WTC11 (cell line): ENCODE results near the gene PTPRC. TPM values are rescaled to one million over a fixed set of nuclear protein-coding genes. Genes with fewer than 3 reads are reported as not detected.

ENCODE experiments used
- ATAC-seq: fragments of 200-7000 bp; cut with Tn5 transposase; 2 replicates; pipeline ENCODE4 v1.10.0; 2021; ENCODE audit warnings: mild to moderate bottlenecking, moderate library complexity
- CTCF ChIA-PET: fragments of 300-600 bp; sonication (Branson Sonifier 250); formaldehyde crosslinking; loops from one replicate; lab custom pipeline; 2021; ENCODE audit warnings: antibody characterized with exemption; lab: Charles Lee
- POLR2A ChIA-PET: fragments of 350-600 bp; sonication (Branson Sonifier 250); formaldehyde crosslinking; loops from one replicate; lab custom pipeline; 2021; ENCODE audit warnings: antibody characterized with exemption; lab: Charles Lee
- DNase-seq: peaks from one replicate; pipeline ENCODE4 v3.0.0; 2021; ENCODE audit warnings: low spot score
- H3K27ac Mint-ChIP-seq: 2 replicates; pipeline ENCODE4 v1.8.0; 2021; ENCODE audit warnings: mixed read lengths
- H3K27me3 Mint-ChIP-seq: 2 replicates; pipeline ENCODE4 v1.8.0; 2021; ENCODE audit warnings: low read depth, mild to moderate bottlenecking, moderate library complexity, mixed read lengths
- H3K36me3 Mint-ChIP-seq: 2 replicates; pipeline ENCODE4 v1.8.0; 2021; ENCODE audit warnings: mixed read lengths
- H3K4me1 Mint-ChIP-seq: 2 replicates; pipeline ENCODE4 v1.8.0; 2022; ENCODE audit warnings: mixed read lengths
- H3K4me3 Mint-ChIP-seq: 2 replicates; pipeline ENCODE4 v1.8.0; 2021; ENCODE audit warnings: mild to moderate bottlenecking, moderate library complexity, mixed read lengths
- H3K9me3 Mint-ChIP-seq: 2 replicates; pipeline ENCODE4 v1.8.0; 2021; ENCODE audit warnings: mixed read lengths
- ATF6 ChIP-seq: sonication (generic); formaldehyde crosslinking; IDR thresholded peaks from 2 replicates; pipeline ENCODE4 v1.8.1; 2023; ENCODE audit warnings: mild to moderate bottlenecking, missing genetic modification reagents
- CREB1 ChIP-seq: sonication (generic); formaldehyde crosslinking; IDR thresholded peaks from 2 replicates; pipeline ENCODE4 v1.8.0; 2023; ENCODE audit warnings: mild to moderate bottlenecking, missing genetic modification reagents
- ELF4 ChIP-seq: sonication (generic); formaldehyde crosslinking; IDR thresholded peaks from 2 replicates; pipeline ENCODE4 v1.8.1; 2022; ENCODE audit warnings: low read depth, mild to moderate bottlenecking, moderate library complexity, missing genetic modification reagents
- ESRRA ChIP-seq: sonication (generic); formaldehyde crosslinking; IDR thresholded peaks from 2 replicates; pipeline ENCODE4 v1.8.1; 2022; ENCODE audit warnings: mild to moderate bottlenecking, missing genetic modification reagents, borderline replicate concordance
- ETV6 ChIP-seq: sonication (generic); formaldehyde crosslinking; IDR thresholded peaks from 2 replicates; pipeline ENCODE4 v1.8.1; 2022; ENCODE audit warnings: mild to moderate bottlenecking, missing genetic modification reagents
- FOXK1 ChIP-seq: sonication (generic); formaldehyde crosslinking; IDR thresholded peaks from 2 replicates; pipeline ENCODE4 v1.8.0; 2022; ENCODE audit warnings: mild to moderate bottlenecking, moderate library complexity, missing genetic modification reagents
- HMGA2 ChIP-seq: fragments of 250-450 bp; sonication (Bioruptor Pico); IDR thresholded peaks from 2 replicates; pipeline ENCODE4 v1.4.0; 2021; ENCODE audit warnings: mild to moderate bottlenecking, moderate library complexity
- NR1H2 ChIP-seq: sonication (generic); formaldehyde crosslinking; IDR thresholded peaks from 2 replicates; pipeline ENCODE4 v1.9.0; 2021; ENCODE audit warnings: mild to moderate bottlenecking, moderate library complexity, missing genetic modification reagents
- NR2C2 ChIP-seq: sonication (generic); formaldehyde crosslinking; IDR thresholded peaks from 2 replicates; pipeline ENCODE4 v1.8.0; 2022; ENCODE audit warnings: mild to moderate bottlenecking, missing genetic modification reagents
- PREB ChIP-seq: sonication (generic); formaldehyde crosslinking; IDR thresholded peaks from 2 replicates; pipeline ENCODE4 v1.8.1; 2022; ENCODE audit warnings: mild to moderate bottlenecking, missing genetic modification reagents, moderate library complexity, borderline replicate concordance
- RORB ChIP-seq: fragments of 250-450 bp; sonication (Bioruptor Pico); IDR thresholded peaks from 2 replicates; pipeline ENCODE4 v1.9.0; 2021; ENCODE audit warnings: mild to moderate bottlenecking
- SMAD4 ChIP-seq: sonication (generic); formaldehyde crosslinking; IDR thresholded peaks from 2 replicates; pipeline ENCODE4 v1.8.0; 2022; ENCODE audit warnings: mild to moderate bottlenecking, missing genetic modification reagents
- SP1 ChIP-seq: sonication (generic); formaldehyde crosslinking; conservative IDR thresholded peaks from 2 replicates; pipeline ENCODE4 v1.8.1; 2022; ENCODE audit warnings: missing genetic modification reagents
- TEAD1 ChIP-seq: sonication (generic); formaldehyde crosslinking; IDR thresholded peaks from 2 replicates; pipeline ENCODE4 v1.8.0; 2022; ENCODE audit warnings: mild to moderate bottlenecking, missing genetic modification reagents
- ZNF138 ChIP-seq: sonication (generic); formaldehyde crosslinking; conservative IDR thresholded peaks from 2 replicates; pipeline ENCODE4 v1.8.1; 2022; ENCODE audit warnings: mild to moderate bottlenecking, moderate library complexity, missing genetic modification reagents
- ZNF232 ChIP-seq: sonication (generic); formaldehyde crosslinking; IDR thresholded peaks from 2 replicates; pipeline ENCODE4 v1.8.0; 2022; ENCODE audit warnings: mild to moderate bottlenecking, missing genetic modification reagents
- ZNF532 ChIP-seq: fragments of 250-450 bp; sonication (Bioruptor Pico); IDR thresholded peaks from 2 replicates; pipeline ENCODE4 v1.9.0; 2021; ENCODE audit warnings: mild to moderate bottlenecking, borderline replicate concordance
- ZNF671 ChIP-seq: fragments of 250-450 bp; sonication (Bioruptor Pico); IDR thresholded peaks from 2 replicates; pipeline ENCODE4 v1.8.0; 2021; ENCODE audit warnings: mild to moderate bottlenecking
- total RNA-seq: library from RNA; stranded (reverse); gene quantifications from 3 replicates; pipeline ENCODE4 v1.2.3, GENCODE V29; 2021
- TF ChIP-seq, protein P1 (sequence below): sonication (generic); formaldehyde crosslinking; IDR thresholded peaks from 2 replicates; pipeline ENCODE4 v1.8.0; 2022; ENCODE audit warnings: mild to moderate bottlenecking, missing genetic modification reagents
- TF ChIP-seq, protein P2 (sequence below): sonication (generic); formaldehyde crosslinking; IDR thresholded peaks from 2 replicates; pipeline ENCODE4 v1.8.0; 2022; ENCODE audit warnings: mild to moderate bottlenecking, missing genetic modification reagents
- TF ChIP-seq, protein P3 (sequence below): sonication (generic); formaldehyde crosslinking; IDR thresholded peaks from 2 replicates; pipeline ENCODE4 v1.8.1; 2022; ENCODE audit warnings: mild to moderate bottlenecking, moderate library complexity, missing genetic modification reagents
- TF ChIP-seq, protein P4 (sequence below): sonication (generic); formaldehyde crosslinking; IDR thresholded peaks from 2 replicates; pipeline ENCODE4 v1.8.0; 2023; ENCODE audit warnings: missing genetic modification reagents

The PTPRC gene
- total RNA-seq, 1 experiment from 2014 or later: 1.4 TPM

DNA sequence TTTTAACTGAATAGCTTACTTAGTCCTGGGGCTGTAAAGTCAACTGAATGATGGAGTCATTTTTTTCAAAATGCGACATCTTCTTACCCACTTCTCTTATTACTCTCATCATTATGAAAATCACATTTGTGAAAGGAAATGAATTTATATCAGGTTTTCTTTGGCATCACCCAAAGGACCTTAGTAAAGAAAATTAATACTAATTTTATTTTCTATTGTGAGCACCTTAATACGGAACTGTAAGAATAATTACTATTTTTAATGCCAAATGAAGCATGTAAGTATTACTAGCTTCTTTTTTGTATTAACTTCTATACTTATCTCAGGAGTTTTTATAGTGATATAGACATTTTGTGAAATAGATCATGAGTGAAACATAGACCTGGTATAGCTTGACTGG is 30.9 kb downstream of the PTPRC start:
- no peaks in the 10 kb centered on the region for H3K9me3 Mint-ChIP-seq
- H3K4me1 Mint-ChIP-seq: peaks cover 9% of the 10 kb centered on the region
- ATAC-seq: no peak
- POLR2A ChIA-PET: no interaction called here
- TF ChIP-seq HMGA2 (CRISPR knock-in tag) (no peak), NR1H2 (CRISPR knock-in tag) (no peak), ZNF671 (CRISPR knock-in tag) (no peak), SMAD4 (CRISPR knock-in tag) (no peak), ATF6 (CRISPR knock-in tag) (no peak), CREB1 (CRISPR knock-in tag) (no peak), TEAD1 (CRISPR knock-in tag) (no peak), PREB (no peak)
- TF ChIP-seq, protein P1, sequence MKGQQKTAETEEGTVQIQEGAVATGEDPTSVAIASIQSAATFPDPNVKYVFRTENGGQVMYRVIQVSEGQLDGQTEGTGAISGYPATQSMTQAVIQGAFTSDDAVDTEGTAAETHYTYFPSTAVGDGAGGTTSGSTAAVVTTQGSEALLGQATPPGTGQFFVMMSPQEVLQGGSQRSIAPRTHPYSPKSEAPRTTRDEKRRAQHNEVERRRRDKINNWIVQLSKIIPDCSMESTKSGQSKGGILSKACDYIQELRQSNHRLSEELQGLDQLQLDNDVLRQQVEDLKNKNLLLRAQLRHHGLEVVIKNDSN (CRISPR knock-in tag): no peak
- no peaks in the 10 kb centered on the region for H3K36me3 Mint-ChIP-seq
- H3K4me3 Mint-ChIP-seq: no peak overlapping the region
- CTCF ChIA-PET: no interaction called here
- no peaks in the 10 kb centered on the region for H3K27me3 Mint-ChIP-seq
- no peak overlapping the region for H3K27ac Mint-ChIP-seq
- no peak for DNase-seq

GRCh38 chr1:198671136-198671535 is 32.3 kb downstream of the PTPRC start:
- ChIA-PET CTCF (no interaction called here), POLR2A (no interaction called here)
- TF ChIP-seq NR1H2 (CRISPR knock-in tag) (no peak), RORB (CRISPR knock-in tag) (no peak), ZNF532 (CRISPR knock-in tag) (no peak), FOXK1 (no peak)
- TF ChIP-seq, protein P2, sequence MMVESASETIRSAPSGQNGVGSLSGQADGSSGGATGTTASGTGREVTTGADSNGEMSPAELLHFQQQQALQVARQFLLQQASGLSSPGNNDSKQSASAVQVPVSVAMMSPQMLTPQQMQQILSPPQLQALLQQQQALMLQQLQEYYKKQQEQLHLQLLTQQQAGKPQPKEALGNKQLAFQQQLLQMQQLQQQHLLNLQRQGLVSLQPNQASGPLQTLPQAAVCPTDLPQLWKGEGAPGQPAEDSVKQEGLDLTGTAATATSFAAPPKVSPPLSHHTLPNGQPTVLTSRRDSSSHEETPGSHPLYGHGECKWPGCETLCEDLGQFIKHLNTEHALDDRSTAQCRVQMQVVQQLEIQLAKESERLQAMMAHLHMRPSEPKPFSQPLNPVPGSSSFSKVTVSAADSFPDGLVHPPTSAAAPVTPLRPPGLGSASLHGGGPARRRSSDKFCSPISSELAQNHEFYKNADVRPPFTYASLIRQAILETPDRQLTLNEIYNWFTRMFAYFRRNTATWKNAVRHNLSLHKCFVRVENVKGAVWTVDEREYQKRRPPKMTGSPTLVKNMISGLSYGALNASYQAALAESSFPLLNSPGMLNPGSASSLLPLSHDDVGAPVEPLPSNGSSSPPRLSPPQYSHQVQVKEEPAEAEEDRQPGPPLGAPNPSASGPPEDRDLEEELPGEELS (CRISPR knock-in tag): no peak

DNA sequence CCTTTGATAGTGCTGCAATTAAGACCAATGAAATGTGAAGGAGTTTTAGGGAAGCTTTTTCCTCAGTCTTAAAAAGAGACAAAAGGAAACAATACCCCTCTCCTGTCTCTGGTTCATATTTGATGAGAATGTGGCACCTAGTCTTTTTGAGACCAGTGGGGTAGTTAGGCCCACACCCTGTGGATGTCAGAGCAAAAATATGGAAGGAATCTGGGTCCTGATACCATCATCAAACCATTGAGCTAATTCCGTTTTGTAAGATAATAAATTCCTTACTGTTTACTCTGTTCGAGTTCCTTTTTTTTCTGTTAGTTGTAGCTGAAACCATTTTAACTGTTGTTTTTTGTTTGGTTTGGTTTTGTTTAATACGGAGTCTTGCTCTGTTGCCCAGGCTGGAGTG is 33.3 kb downstream of the PTPRC start:
- Mint-ChIP-seq H3K9me3 (no peaks in the 10 kb centered on the region), H3K4me1 (peaks cover 16% of the 10 kb centered on the region), H3K4me3 (no peak overlapping the region), H3K27ac (no peak overlapping the region), H3K36me3 (no peaks in the 10 kb centered on the region), H3K27me3 (no peaks in the 10 kb centered on the region)
- CTCF ChIA-PET: no interaction called here
- no peak for DNase-seq
- POLR2A ChIA-PET: interaction anchor here (0.6 kb wide), 1 partner anchor 879 kb away, joined by 4 read pairs; no protein-coding TSS in a partner anchor
- ATAC-seq: no peak
- TF ChIP-seq SP1 (CRISPR knock-in tag): no peak
- TF ChIP-seq NR2C2 (CRISPR knock-in tag): no peak
- TF ChIP-seq FOXK1: no peak
- TF ChIP-seq ZNF232 (CRISPR knock-in tag): no peak
- no peak for TF ChIP-seq ZNF138
- TF ChIP-seq ETV6 (CRISPR knock-in tag): no peak
- no peak for TF ChIP-seq ESRRA
- no peak for TF ChIP-seq RORB (CRISPR knock-in tag)
- no peak for TF ChIP-seq ELF4 (CRISPR knock-in tag)
- TF ChIP-seq, protein P3, sequence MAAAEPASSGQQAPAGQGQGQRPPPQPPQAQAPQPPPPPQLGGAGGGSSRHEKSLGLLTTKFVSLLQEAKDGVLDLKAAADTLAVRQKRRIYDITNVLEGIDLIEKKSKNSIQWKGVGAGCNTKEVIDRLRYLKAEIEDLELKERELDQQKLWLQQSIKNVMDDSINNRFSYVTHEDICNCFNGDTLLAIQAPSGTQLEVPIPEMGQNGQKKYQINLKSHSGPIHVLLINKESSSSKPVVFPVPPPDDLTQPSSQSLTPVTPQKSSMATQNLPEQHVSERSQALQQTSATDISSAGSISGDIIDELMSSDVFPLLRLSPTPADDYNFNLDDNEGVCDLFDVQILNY: no peak
- TF ChIP-seq, protein P4, sequence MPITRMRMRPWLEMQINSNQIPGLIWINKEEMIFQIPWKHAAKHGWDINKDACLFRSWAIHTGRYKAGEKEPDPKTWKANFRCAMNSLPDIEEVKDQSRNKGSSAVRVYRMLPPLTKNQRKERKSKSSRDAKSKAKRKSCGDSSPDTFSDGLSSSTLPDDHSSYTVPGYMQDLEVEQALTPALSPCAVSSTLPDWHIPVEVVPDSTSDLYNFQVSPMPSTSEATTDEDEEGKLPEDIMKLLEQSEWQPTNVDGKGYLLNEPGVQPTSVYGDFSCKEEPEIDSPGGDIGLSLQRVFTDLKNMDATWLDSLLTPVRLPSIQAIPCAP (CRISPR knock-in tag): no peak

More at GRCh38 chr1:198671136-198671535, 32.3 kb downstream of the PTPRC start:
- Mint-ChIP-seq H3K4me1 (peaks cover 10% of the 10 kb centered on the region), H3K36me3 (no peaks in the 10 kb centered on the region), H3K4me3 (no peak overlapping the region), H3K27me3 (no peaks in the 10 kb centered on the region), H3K9me3 (no peaks in the 10 kb centered on the region), H3K27ac (no peak overlapping the region)
- DNase-seq: no peak
- no peak for ATAC-seq
